NCI-H226 (cell line): ENCODE measurements around the gene DOLK.

Experiments
- DNase-seq: peaks from one replicate; pipeline ENCODE4 v3.0.0-alpha.2; 2015

DOLK gene

GRCh38 chr9:128929560-128929959 lies 17.8 kb downstream of the DOLK start:
- no peak for DNase-seq

- DNase-seq: no peak
Observed at GRCh38 chr9:128928624-128929023, 18.8 kb downstream of the DOLK start.

- peak; percentile 18 for DNase-seq
Observed at GRCh38 chr9:128927731-128928411, 19.5 kb downstream of the DOLK start.

- no peak for DNase-seq
Observed at GRCh38 chr9:128923493-128923883, 23.9 kb downstream of the DOLK start.

- DNase-seq: no peak
Observed at GRCh38 chr9:128921881-128922763, 25.3 kb downstream of the DOLK start.

GRCh38 chr9:128920381-128921058 lies 26.9 kb downstream of the DOLK start, which contains the start of gene PHYHD1:
Gene PHYHD1, plus strand, starts transcription at chr9:128920982. Its CDS starts 1,342 bp downstream, at chr9:128922324.
- peak; percentile 57 for DNase-seq

- no peak for DNase-seq
Observed at GRCh38 chr9:128919402-128920089, 27.9 kb downstream of the DOLK start.

- DNase-seq: no peak
Observed at GRCh38 chr9:128918921-128919320, 28.5 kb downstream of the DOLK start.

- DNase-seq: no peak
Observed at GRCh38 chr9:128917151-128917849, 30.1 kb downstream of the DOLK start.

GRCh38 chr9:128916745-128917144 lies 30.7 kb downstream of the DOLK start:
- no peak for DNase-seq

- no peak for DNase-seq
Observed at GRCh38 chr9:128916204-128916603, 31.2 kb downstream of the DOLK start.

- DNase-seq: no peak
Observed at GRCh38 chr9:128913995-128914772, 33.2 kb downstream of the DOLK start.

- DNase-seq: no peak
Observed at GRCh38 chr9:128913048-128913900, 34.1 kb downstream of the DOLK start.

GRCh38 chr9:128912270-128912853 lies 35.0 kb downstream of the DOLK start:
- DNase-seq: peak; percentile 83

- DNase-seq: peak; percentile 28
Observed at GRCh38 chr9:128911529-128912035, 35.8 kb downstream of the DOLK start.

- DNase-seq: no peak
Observed at GRCh38 chr9:128910906-128911305, 36.5 kb downstream of the DOLK start.

- no peak for DNase-seq
Observed at GRCh38 chr9:128909859-128910258, 37.5 kb downstream of the DOLK start.

GRCh38 chr9:128908372-128908771 lies 39.0 kb downstream of the DOLK start:
- no peak for DNase-seq

GRCh38 chr9:128906741-128907140 lies 40.7 kb downstream of the DOLK start:
- peak; percentile 24 for DNase-seq

- no peak for DNase-seq
Observed at GRCh38 chr9:128905964-128906363, 41.4 kb downstream of the DOLK start.
